ENCODE measurements around the gene POLDIP3. TPM values are rescaled to one million over a fixed set of nuclear protein-coding genes. Genes with fewer than 3 reads are reported as not detected.

POLDIP3 gene
- total RNA-seq, 1 experiment from 2014 or later, result 67.6 TPM

DNA sequence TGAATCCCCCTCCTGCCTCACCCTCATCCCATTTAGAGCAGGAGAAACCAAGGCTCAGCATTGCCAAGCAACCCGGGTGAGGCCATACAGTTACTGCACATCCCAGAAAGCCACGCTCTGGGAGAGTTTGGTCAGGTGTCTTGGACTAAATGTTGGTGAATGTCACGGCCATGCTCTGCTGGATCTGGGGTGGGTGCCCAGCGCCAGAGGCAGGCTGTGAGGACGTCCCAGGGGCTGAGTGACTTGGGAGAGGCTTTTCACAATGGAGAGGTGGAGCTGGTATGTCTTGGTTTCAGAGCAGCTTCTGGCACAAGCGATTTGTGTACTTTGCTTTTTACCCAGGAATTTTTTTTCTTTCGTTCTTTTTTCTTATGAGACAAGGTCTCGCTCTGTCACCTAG lies 54.3 kb downstream of the POLDIP3 start:
- RAD21 ChIA-PET (ENCODE audit: low non-redundant PET in 1 of 2, low total read pairs in 2 of 2, uncharacterized antibody in 2 of 2, unreplicated experiment in 2 of 2), result no interaction called here
- H3K4me3 ChIP-seq (replicated peaks in 1 of 2; ENCODE audit: low read depth in 1 of 2, low read length in 2 of 2), result no peak overlapping the region
- no peaks in the 10 kb centered on the region for H3K9me2 ChIP-seq (ENCODE audit: insufficient read depth)
- H4K20me1 ChIP-seq (ENCODE audit: insufficient read depth), result no peaks in the 10 kb centered on the region
- ATAC-seq (no peak), DNase-seq (ENCODE audit: low read depth, low spot score) (no peak)
- CTCF ChIA-PET, result interaction anchor here (1.2 kb wide), 2 partner anchors 9 to 24 kb away, joined by 3 to 5 read pairs; no protein-coding TSS in a partner anchor
- POLR2A ChIA-PET, result no interaction called here
- H3K4me2 ChIP-seq (ENCODE audit: low read length), result no peak overlapping the region
- BruUV-seq (replicated peaks), result no TSS peak
- intact Hi-C loops (cut with micrococcal nuclease), result no loop called here
- no peaks in the 10 kb centered on the region for H3K27me3 ChIP-seq (ENCODE audit: insufficient read depth, low read length)
- H3K9me3 ChIP-seq (ENCODE audit: control insufficient read depth in 1 of 2, insufficient read depth in 1 of 2, low read depth in 1 of 2, low read length in 2 of 2), result no peaks in the 10 kb centered on the region
- no peaks in the 10 kb centered on the region for H3K4me1 ChIP-seq (ENCODE audit: control insufficient read depth in 1 of 2, insufficient read depth in 2 of 2, low read length in 2 of 2)
- no peaks in the 10 kb centered on the region for H3K79me2 ChIP-seq (ENCODE audit: insufficient read depth, low read length)
- no peak for TF ChIP-seq RAD21 (IDR thresholded peaks at IDR 0.05; ENCODE audit: low read depth)
- TF ChIP-seq, protein P1, sequence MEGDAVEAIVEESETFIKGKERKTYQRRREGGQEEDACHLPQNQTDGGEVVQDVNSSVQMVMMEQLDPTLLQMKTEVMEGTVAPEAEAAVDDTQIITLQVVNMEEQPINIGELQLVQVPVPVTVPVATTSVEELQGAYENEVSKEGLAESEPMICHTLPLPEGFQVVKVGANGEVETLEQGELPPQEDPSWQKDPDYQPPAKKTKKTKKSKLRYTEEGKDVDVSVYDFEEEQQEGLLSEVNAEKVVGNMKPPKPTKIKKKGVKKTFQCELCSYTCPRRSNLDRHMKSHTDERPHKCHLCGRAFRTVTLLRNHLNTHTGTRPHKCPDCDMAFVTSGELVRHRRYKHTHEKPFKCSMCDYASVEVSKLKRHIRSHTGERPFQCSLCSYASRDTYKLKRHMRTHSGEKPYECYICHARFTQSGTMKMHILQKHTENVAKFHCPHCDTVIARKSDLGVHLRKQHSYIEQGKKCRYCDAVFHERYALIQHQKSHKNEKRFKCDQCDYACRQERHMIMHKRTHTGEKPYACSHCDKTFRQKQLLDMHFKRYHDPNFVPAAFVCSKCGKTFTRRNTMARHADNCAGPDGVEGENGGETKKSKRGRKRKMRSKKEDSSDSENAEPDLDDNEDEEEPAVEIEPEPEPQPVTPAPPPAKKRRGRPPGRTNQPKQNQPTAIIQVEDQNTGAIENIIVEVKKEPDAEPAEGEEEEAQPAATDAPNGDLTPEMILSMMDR (IDR thresholded peaks at IDR 0.05 in 2 of 3, conservative IDR thresholded peaks at IDR 0.05 in 1 of 3; ENCODE audit: borderline replicate concordance in 1 of 3, insufficient read depth in 1 of 3, low read depth in 2 of 3, low read length in 2 of 3), result no peak
- no peak for TF ChIP-seq SRF (IDR thresholded peaks at IDR 0.05; ENCODE audit: low read depth)
- TF ChIP-seq, protein P2, sequence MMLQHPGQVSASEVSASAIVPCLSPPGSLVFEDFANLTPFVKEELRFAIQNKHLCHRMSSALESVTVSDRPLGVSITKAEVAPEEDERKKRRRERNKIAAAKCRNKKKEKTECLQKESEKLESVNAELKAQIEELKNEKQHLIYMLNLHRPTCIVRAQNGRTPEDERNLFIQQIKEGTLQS (IDR thresholded peaks at IDR 0.05), result no peak
- TF ChIP-seq CBX3 (IDR thresholded peaks at IDR 0.05; ENCODE audit: low read depth), result no peak
- TF ChIP-seq, protein P3, sequence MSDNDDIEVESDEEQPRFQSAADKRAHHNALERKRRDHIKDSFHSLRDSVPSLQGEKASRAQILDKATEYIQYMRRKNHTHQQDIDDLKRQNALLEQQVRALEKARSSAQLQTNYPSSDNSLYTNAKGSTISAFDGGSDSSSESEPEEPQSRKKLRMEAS (IDR thresholded peaks at IDR 0.05), result no peak
- no peak for TF ChIP-seq ZFX (IDR thresholded peaks at IDR 0.05)
- TF ChIP-seq SIN3A (IDR thresholded peaks at IDR 0.05; ENCODE audit: low read depth), result no peak
- no peak for TF ChIP-seq POLR2AphosphoS5 (IDR thresholded peaks at IDR 0.05; ENCODE audit: low read depth, low read length)
- TF ChIP-seq EZH2phosphoT487 (IDR thresholded peaks at IDR 0.05; ENCODE audit: borderline replicate concordance), result no peak
- TF ChIP-seq EGR1 (IDR thresholded peaks at IDR 0.05; ENCODE audit: low read depth), result no peak
- TF ChIP-seq CEBPB (IDR thresholded peaks at IDR 0.05; ENCODE audit: low read depth), result no peak
- TF ChIP-seq, protein P4, sequence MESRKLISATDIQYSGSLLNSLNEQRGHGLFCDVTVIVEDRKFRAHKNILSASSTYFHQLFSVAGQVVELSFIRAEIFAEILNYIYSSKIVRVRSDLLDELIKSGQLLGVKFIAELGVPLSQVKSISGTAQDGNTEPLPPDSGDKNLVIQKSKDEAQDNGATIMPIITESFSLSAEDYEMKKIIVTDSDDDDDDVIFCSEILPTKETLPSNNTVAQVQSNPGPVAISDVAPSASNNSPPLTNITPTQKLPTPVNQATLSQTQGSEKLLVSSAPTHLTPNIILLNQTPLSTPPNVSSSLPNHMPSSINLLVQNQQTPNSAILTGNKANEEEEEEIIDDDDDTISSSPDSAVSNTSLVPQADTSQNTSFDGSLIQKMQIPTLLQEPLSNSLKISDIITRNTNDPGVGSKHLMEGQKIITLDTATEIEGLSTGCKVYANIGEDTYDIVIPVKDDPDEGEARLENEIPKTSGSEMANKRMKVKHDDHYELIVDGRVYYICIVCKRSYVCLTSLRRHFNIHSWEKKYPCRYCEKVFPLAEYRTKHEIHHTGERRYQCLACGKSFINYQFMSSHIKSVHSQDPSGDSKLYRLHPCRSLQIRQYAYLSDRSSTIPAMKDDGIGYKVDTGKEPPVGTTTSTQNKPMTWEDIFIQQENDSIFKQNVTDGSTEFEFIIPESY (IDR thresholded peaks at IDR 0.05; ENCODE audit: extremely low read depth, insufficient replicate concordance, low read length), result no peak
- TF ChIP-seq EZH2 (IDR thresholded peaks at IDR 0.05), result no peak
- TF ChIP-seq SP1 (IDR thresholded peaks at IDR 0.05; ENCODE audit: low read depth), result no peak
- TF ChIP-seq TCF7L2 (IDR thresholded peaks at IDR 0.05; ENCODE audit: borderline replicate concordance, extremely low read depth, insufficient read depth, insufficient read length), result no peak
- TF ChIP-seq, protein P5, sequence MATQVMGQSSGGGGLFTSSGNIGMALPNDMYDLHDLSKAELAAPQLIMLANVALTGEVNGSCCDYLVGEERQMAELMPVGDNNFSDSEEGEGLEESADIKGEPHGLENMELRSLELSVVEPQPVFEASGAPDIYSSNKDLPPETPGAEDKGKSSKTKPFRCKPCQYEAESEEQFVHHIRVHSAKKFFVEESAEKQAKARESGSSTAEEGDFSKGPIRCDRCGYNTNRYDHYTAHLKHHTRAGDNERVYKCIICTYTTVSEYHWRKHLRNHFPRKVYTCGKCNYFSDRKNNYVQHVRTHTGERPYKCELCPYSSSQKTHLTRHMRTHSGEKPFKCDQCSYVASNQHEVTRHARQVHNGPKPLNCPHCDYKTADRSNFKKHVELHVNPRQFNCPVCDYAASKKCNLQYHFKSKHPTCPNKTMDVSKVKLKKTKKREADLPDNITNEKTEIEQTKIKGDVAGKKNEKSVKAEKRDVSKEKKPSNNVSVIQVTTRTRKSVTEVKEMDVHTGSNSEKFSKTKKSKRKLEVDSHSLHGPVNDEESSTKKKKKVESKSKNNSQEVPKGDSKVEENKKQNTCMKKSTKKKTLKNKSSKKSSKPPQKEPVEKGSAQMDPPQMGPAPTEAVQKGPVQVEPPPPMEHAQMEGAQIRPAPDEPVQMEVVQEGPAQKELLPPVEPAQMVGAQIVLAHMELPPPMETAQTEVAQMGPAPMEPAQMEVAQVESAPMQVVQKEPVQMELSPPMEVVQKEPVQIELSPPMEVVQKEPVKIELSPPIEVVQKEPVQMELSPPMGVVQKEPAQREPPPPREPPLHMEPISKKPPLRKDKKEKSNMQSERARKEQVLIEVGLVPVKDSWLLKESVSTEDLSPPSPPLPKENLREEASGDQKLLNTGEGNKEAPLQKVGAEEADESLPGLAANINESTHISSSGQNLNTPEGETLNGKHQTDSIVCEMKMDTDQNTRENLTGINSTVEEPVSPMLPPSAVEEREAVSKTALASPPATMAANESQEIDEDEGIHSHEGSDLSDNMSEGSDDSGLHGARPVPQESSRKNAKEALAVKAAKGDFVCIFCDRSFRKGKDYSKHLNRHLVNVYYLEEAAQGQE (IDR thresholded peaks at IDR 0.05; ENCODE audit: low read depth), result no peak
- no peak for TF ChIP-seq ZNF274 (IDR thresholded peaks at IDR 0.05; ENCODE audit: low read depth, low read length)
- TF ChIP-seq POLR2A (IDR thresholded peaks at IDR 0.05; ENCODE audit: borderline replicate concordance, extremely low read depth, insufficient read depth, insufficient read length), result no peak
- H3K27ac ChIP-seq (ENCODE audit: low read depth, low read length), result no peak overlapping the region
- no peak overlapping the region for H3K9ac ChIP-seq (ENCODE audit: low read length)
- H2AFZ ChIP-seq (ENCODE audit: low read depth, low read length, poor library complexity, severe bottlenecking), result no peak overlapping the region
- H3K36me3 ChIP-seq (ENCODE audit: control insufficient read depth in 1 of 2, insufficient read depth in 2 of 2, low read length in 2 of 2), result no peaks in the 10 kb centered on the region
